K562 (cell line): ENCODE results near the gene FKBP2. TPM values are rescaled to one million over a fixed set of nuclear protein-coding genes. Genes with fewer than 3 reads are reported as not detected.
A peak's percentile ranks its signal among the peaks of the same experiment; 100 is the strongest.

Source experiments
- ARID2 ChIP-seq: fragments of 450-650 bp; IDR thresholded peaks from 2 replicates; pipeline ENCODE4 v1.6.1; 2017; ENCODE audit warnings: antibody characterized with exemption, mild to moderate bottlenecking
- BRF1 ChIP-seq: IDR thresholded peaks from 3 replicates; pipeline ENCODE4 v1.6.1; 2011; ENCODE audit warnings: borderline replicate concordance, mild to moderate bottlenecking; ENCODE audit not compliant: insufficient read length; ENCODE audit errors: extremely low read depth
- CBFA2T3 ChIP-seq: fragments of 450-650 bp; IDR thresholded peaks from 2 replicates; pipeline ENCODE4 v1.6.1; 2017
- ELF2 ChIP-seq: fragments of 250-450 bp; sonication (Bioruptor Pico); IDR thresholded peaks from 2 replicates; pipeline ENCODE4 v1.5.0; 2021; ENCODE audit warnings: mild to moderate bottlenecking
- GATAD2B ChIP-seq: fragments of 450-650 bp; IDR thresholded peaks from 2 replicates; pipeline ENCODE4 v1.6.1; 2017; ENCODE audit warnings: mild to moderate bottlenecking, borderline replicate concordance
- HDAC8 ChIP-seq: fragments of 450-650 bp; IDR thresholded peaks from 2 replicates; pipeline ENCODE4 v1.6.1; 2016; ENCODE audit warnings: mild to moderate bottlenecking, missing genetic modification characterization, moderate library complexity, missing compliant biosample characterization
- HNRNPK ChIP-seq: fragments of 200-400 bp; formaldehyde crosslinking; IDR thresholded peaks from one replicate; pipeline ENCODE4 v1.6.1; 2018; ENCODE audit warnings: mild to moderate bottlenecking, low read depth, low read length; ENCODE audit not compliant: poor library complexity, severe bottlenecking
- IFI16 ChIP-seq: fragments of 250-450 bp; sonication (Bioruptor Pico); IDR thresholded peaks from 2 replicates; pipeline ENCODE4 v2.1.2; 2022; ENCODE audit warnings: mild to moderate bottlenecking, inconsistent platforms
- IRF1 ChIP-seq: sonication (generic); formaldehyde crosslinking; IDR thresholded peaks from 2 replicates; pipeline ENCODE4 v1.8.0; 2022; ENCODE audit warnings: missing genetic modification reagents, mild to moderate bottlenecking, borderline replicate concordance
- MNT ChIP-seq, 2 experiments: fragments of 450-650 bp; conservative IDR thresholded peaks; 2 replicates each; pipeline ENCODE4 v1.6.1; 2017; ENCODE audit warnings: mild to moderate bottlenecking in 2 of 2, moderate library complexity in 2 of 2
- NR2F6 ChIP-seq: fragments of 450-650 bp; formaldehyde crosslinking; IDR thresholded peaks from 2 replicates; pipeline ENCODE4 v1.4.0; 2020; ENCODE audit warnings: mild to moderate bottlenecking
- PCBP2 ChIP-seq: fragments of 200-400 bp; formaldehyde crosslinking; IDR thresholded peaks from 2 replicates; pipeline ENCODE4 v1.6.1; 2018; ENCODE audit warnings: low read length, low read depth, mild to moderate bottlenecking, moderate library complexity; ENCODE audit not compliant: poor library complexity, severe bottlenecking
- SAFB2 ChIP-seq: fragments of 200-400 bp; formaldehyde crosslinking; IDR thresholded peaks from 2 replicates; pipeline ENCODE4 v1.6.1; 2018; ENCODE audit warnings: borderline replicate concordance, low read length, low read depth, moderate library complexity; ENCODE audit not compliant: severe bottlenecking
- SMAD1 ChIP-seq: fragments of 150-350 bp; IDR thresholded peaks from 2 replicates; pipeline ENCODE4 v1.6.1; 2014; ENCODE audit warnings: low read length, low read depth; ENCODE audit not compliant: partially characterized antibody
- TAL1 ChIP-seq: fragments of 450-650 bp; IDR thresholded peaks from 2 replicates; pipeline ENCODE4 v1.6.1; 2016; ENCODE audit warnings: mild to moderate bottlenecking
- TRIM24 ChIP-seq, 2 experiments: fragments of 450-650 bp; IDR thresholded peaks; 2 replicates each; pipeline ENCODE4 v1.6.1; 2016
- ZBTB17 ChIP-seq: fragments of 450-650 bp; formaldehyde crosslinking; IDR thresholded peaks from 2 replicates; pipeline ENCODE4 v1.4.0; 2020; ENCODE audit warnings: mild to moderate bottlenecking
- ZBTB43 ChIP-seq: sonication (generic); formaldehyde crosslinking; IDR thresholded peaks from 2 replicates; pipeline ENCODE4 v1.8.0; 2023; ENCODE audit warnings: mild to moderate bottlenecking, missing genetic modification reagents
- ZBTB8A ChIP-seq: fragments of 450-650 bp; IDR thresholded peaks from 2 replicates; pipeline ENCODE4 v1.6.1; 2018; ENCODE audit warnings: mild to moderate bottlenecking, moderate library complexity; ENCODE audit not compliant: partially characterized antibody
- ZBTB9 ChIP-seq: fragments of 450-650 bp; formaldehyde crosslinking; IDR thresholded peaks from 2 replicates; pipeline ENCODE4 v1.4.0; 2020; ENCODE audit warnings: mild to moderate bottlenecking, moderate library complexity
- ZFPM2 ChIP-seq: fragments of 250-450 bp; sonication (Bioruptor Pico); IDR thresholded peaks from 2 replicates; pipeline ENCODE4 v1.5.1; 2022; ENCODE audit warnings: mild to moderate bottlenecking
- ZNF121 ChIP-seq: sonication (generic); formaldehyde crosslinking; conservative IDR thresholded peaks from 2 replicates; pipeline ENCODE4 v1.8.0; 2022; ENCODE audit warnings: missing genetic modification reagents
- ZNF184 ChIP-seq: sonication (generic); formaldehyde crosslinking; IDR thresholded peaks from 2 replicates; pipeline ENCODE4 v1.5.0; 2020; ENCODE audit warnings: missing genetic modification reagents
- ZNF217 ChIP-seq: sonication (generic); formaldehyde crosslinking; IDR thresholded peaks from 2 replicates; pipeline ENCODE4 v1.8.0; 2022; ENCODE audit warnings: mild to moderate bottlenecking, missing genetic modification reagents
- ZNF583 ChIP-seq: fragments of 250-450 bp; sonication (Bioruptor Pico); IDR thresholded peaks from 2 replicates; pipeline ENCODE4 v1.4.0; 2020
- polyA plus RNA-seq, 8 experiments: library from polyadenylated mRNA; depleted of rRNA in 4 of 8; stranded (reverse) in 5 of 8; unstranded in 3 of 8; fragments of >200 nt; fragmentation: Nextera tagmentation in 2 of 8; fragmentation: Illumina TruSeq in 1 of 8; extraction: Ambion mirVana in 2 of 8; extraction: Trizol in 1 of 8; gene quantifications; 2 replicates each; pipeline versions ENCODE4 v1.2.1 to v1.2.3, GENCODE V29; 2011 to 2014; ENCODE audit warnings: inconsistent platforms in 1 of 8, missing spikeins in 1 of 8
- total RNA-seq, 7 experiments: library from RNA; depleted of rRNA in 6 of 7; stranded (reverse); fragments of >200 nt in 6 of 7; fragmentation: Illumina TruSeq in 2 of 7; extraction: Trizol in 2 of 7; gene quantifications; 2 replicates each; pipeline versions ENCODE4 v1.2.1 to v1.2.3, GENCODE V29; 2011 to 2021; ENCODE audit warnings: low replicate concordance in 1 of 7

The FKBP2 gene
- total and polyA plus RNA-seq, 9 of the 15 experiments (the other 6 are each of a cell fraction or from before 2014, with no cell fraction given): 3.5 to 151 (median 58.1) TPM

- TF ChIP-seq IRF1 (CRISPR knock-in tag) (no peak), BRF1 (no peak), ZBTB8A (no peak), ZNF583 (no peak), TRIM24 (IDR thresholded peaks at IDR 0.05) (no peak), NR2F6 (CRISPR knock-in tag) (no peak), ZNF121 (CRISPR knock-in tag) (no peak), SMAD1 (no peak), CBFA2T3 (no peak), SAFB2 (no peak), ARID2 (no peak), HDAC8 (tag) (no peak), ZBTB17 (CRISPR knock-in tag) (no peak), ZNF184 (CRISPR knock-in tag) (no peak), PCBP2 (no peak), ZBTB43 (CRISPR knock-in tag) (no peak), ZNF217 (CRISPR knock-in tag) (no peak), ZFPM2 (CRISPR knock-in tag) (no peak; the same call in 1 of the 2 replicates), ZBTB9 (CRISPR knock-in tag) (peak; percentile 73), TAL1 (no peak), HNRNPK (peak; percentile 100), ELF2 (CRISPR knock-in tag) (peak; percentile 99), MNT (conservative IDR thresholded peaks at IDR 0.05) (peak in 1 of 2 experiments; percentile 45; a peak in 1 of 4 replicates), GATAD2B (0 out of 2 replicates have a peak, but pooled peaks have one; percentile 87), IFI16 (CRISPR knock-in tag) (no peak)
Observed at GRCh38 chr11:64284962-64285884, 44.3 kb downstream of the FKBP2 start, which contains the start of gene GPR137 (continued).
